ENCODE data around the gene GPX7.

GRCh38 chr1:52562766-52563165, 39.4 kb upstream of the GPX7 start:
- TF ChIP-seq, protein P1, sequence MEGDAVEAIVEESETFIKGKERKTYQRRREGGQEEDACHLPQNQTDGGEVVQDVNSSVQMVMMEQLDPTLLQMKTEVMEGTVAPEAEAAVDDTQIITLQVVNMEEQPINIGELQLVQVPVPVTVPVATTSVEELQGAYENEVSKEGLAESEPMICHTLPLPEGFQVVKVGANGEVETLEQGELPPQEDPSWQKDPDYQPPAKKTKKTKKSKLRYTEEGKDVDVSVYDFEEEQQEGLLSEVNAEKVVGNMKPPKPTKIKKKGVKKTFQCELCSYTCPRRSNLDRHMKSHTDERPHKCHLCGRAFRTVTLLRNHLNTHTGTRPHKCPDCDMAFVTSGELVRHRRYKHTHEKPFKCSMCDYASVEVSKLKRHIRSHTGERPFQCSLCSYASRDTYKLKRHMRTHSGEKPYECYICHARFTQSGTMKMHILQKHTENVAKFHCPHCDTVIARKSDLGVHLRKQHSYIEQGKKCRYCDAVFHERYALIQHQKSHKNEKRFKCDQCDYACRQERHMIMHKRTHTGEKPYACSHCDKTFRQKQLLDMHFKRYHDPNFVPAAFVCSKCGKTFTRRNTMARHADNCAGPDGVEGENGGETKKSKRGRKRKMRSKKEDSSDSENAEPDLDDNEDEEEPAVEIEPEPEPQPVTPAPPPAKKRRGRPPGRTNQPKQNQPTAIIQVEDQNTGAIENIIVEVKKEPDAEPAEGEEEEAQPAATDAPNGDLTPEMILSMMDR (conservative IDR thresholded peaks at IDR 0.05) = no peak
- no peak for TF ChIP-seq ZFX (IDR thresholded peaks at IDR 0.05)
